GM12878 (cell line): ENCODE data around the gene C19orf73. TPM values are rescaled to one million over a fixed set of nuclear protein-coding genes. Genes with fewer than 3 reads are reported as not detected.

ENCODE experiments used
- ATAC-seq: fragments of 200-7000 bp; cut with Tn5 transposase; 3 replicates; pipeline ENCODE4 v1.9.1; 2020; ENCODE audit warnings: mild to moderate bottlenecking, moderate library complexity
- BruUV-seq: library from RNA; stranded (reverse); fragments of 400-500 nt; replicated peaks from 2 replicates; lab custom pipeline; 2021; lab: Mats Ljungman, UMichigan
- CTCF ChIA-PET: fragments of 300-600 bp; sonication (Branson Sonifier 250); formaldehyde crosslinking; extraction: SDS; loops from one replicate; lab custom pipeline; 2021; ENCODE audit warnings: inconsistent platforms; lab: Yijun Ruan, JAX
- POLR2A ChIA-PET: fragments of 350-600 bp; formaldehyde crosslinking; extraction: SDS; loops from one replicate; lab custom pipeline; 2021; ENCODE audit warnings: inconsistent platforms; lab: Charles Lee
- RAD21 ChIA-PET: fragments of 300-600 bp; sonication (Branson Sonifier 250); formaldehyde crosslinking; loops from one replicate; lab custom pipeline; 2023; ENCODE audit warnings: antibody characterized with exemption; ENCODE audit not compliant: unreplicated experiment; lab: Charles Lee
- SMC1A ChIA-PET: fragments of 300-600 bp; sonication (Branson Sonifier 250); formaldehyde crosslinking; loops from one replicate; lab custom pipeline; 2023; ENCODE audit not compliant: unreplicated experiment, uncharacterized antibody; lab: Charles Lee
- DNase-seq: peaks from one replicate; pipeline ENCODE4 v3.0.0-alpha.2; 2011; ENCODE audit warnings: low read depth, low spot score
- FAIRE-seq: peaks from 3 replicates; lab custom pipeline; 2011; peaks lifted over from hg19 to GRCh38; lab: Jason Lieb, UNC
- H2AFZ ChIP-seq: 2 replicates; pipeline ENCODE4 v1.6.0; 2011; ENCODE audit warnings: low read depth, low read length, control low read depth; ENCODE audit not compliant: control insufficient read depth
- H3K27ac ChIP-seq: 2 replicates; pipeline ENCODE4 v1.5.1; 2011; ENCODE audit warnings: control low read depth; ENCODE audit not compliant: control insufficient read depth, insufficient read depth
- H3K27me3 ChIP-seq, 2 experiments: replicated peaks in 1 of 2; 2 replicates each; pipeline versions ENCODE4 v1.6.0 to v1.6.1; 2011; ENCODE audit warnings: low read length in 1 of 2; ENCODE audit not compliant: control insufficient read depth in 2 of 2, insufficient read depth in 2 of 2
- H3K36me3 ChIP-seq, 2 experiments: 2 replicates each; pipeline ENCODE4 v1.5.1; 2011; ENCODE audit warnings: low read length in 1 of 2; ENCODE audit not compliant: control insufficient read depth in 2 of 2, insufficient read depth in 2 of 2
- H3K4me1 ChIP-seq: 2 replicates; pipeline ENCODE4 v1.6.1; 2011; ENCODE audit warnings: mild to moderate bottlenecking, low read length, moderate library complexity, mixed read lengths; ENCODE audit not compliant: control insufficient read depth, insufficient read depth
- H3K4me2 ChIP-seq: 2 replicates; pipeline ENCODE4 v1.6.0; 2011; ENCODE audit warnings: control low read depth; ENCODE audit not compliant: control insufficient read depth, insufficient read depth
- H3K4me3 ChIP-seq: fragments of 200-600 bp; sonication (generic); 2 replicates; pipeline ENCODE4 v1.5.1; 2016
- H3K79me2 ChIP-seq: 2 replicates; pipeline ENCODE4 v1.6.0; 2011; ENCODE audit warnings: low read length; ENCODE audit not compliant: control insufficient read depth, insufficient read depth
- H3K9ac ChIP-seq: 2 replicates; pipeline ENCODE4 v1.8.0; 2011; ENCODE audit warnings: low read length, control low read depth, mixed read lengths; ENCODE audit not compliant: control insufficient read depth, insufficient read depth
- H3K9me3 ChIP-seq: replicated peaks from 3 replicates; pipeline ENCODE4 v1.5.1; 2011; ENCODE audit warnings: mild to moderate bottlenecking, low read length; ENCODE audit not compliant: control insufficient read depth, insufficient read depth
- H4K20me1 ChIP-seq: 2 replicates; pipeline ENCODE4 v1.6.0; 2011; ENCODE audit not compliant: control insufficient read depth, insufficient read depth
- CTCF ChIP-seq, 3 experiments: IDR thresholded peaks in 2 of 3; conservative IDR thresholded peaks in 1 of 3; 2 replicates each; pipeline ENCODE4 v1.5.1; 2011; ENCODE audit warnings: low read depth in 3 of 3, low read length in 3 of 3, mild to moderate bottlenecking in 3 of 3, control low read depth in 2 of 3, moderate library complexity in 2 of 3, inconsistent platforms in 1 of 3, mixed read lengths in 1 of 3; ENCODE audit not compliant: control insufficient read depth in 2 of 3, insufficient read depth in 1 of 3; ENCODE audit errors: extremely low read depth in 1 of 3
- FOXM1 ChIP-seq: IDR thresholded peaks from 2 replicates; pipeline ENCODE4 v1.6.1; 2012; ENCODE audit warnings: low read depth, mild to moderate bottlenecking, inconsistent platforms, low read length, moderate library complexity
- HDGF ChIP-seq: fragments of 450-650 bp; IDR thresholded peaks from 2 replicates; pipeline ENCODE4 v1.6.1; 2016; ENCODE audit warnings: antibody characterized with exemption
- MTA3 ChIP-seq: IDR thresholded peaks from 2 replicates; pipeline ENCODE4 v1.6.1; 2012; ENCODE audit warnings: low read length, inconsistent platforms, borderline replicate concordance
- POLR2A ChIP-seq: IDR thresholded peaks from 2 replicates; pipeline ENCODE4 v1.6.1; 2011; ENCODE audit warnings: low read depth, mild to moderate bottlenecking, low read length
- RAD21 ChIP-seq: IDR thresholded peaks from 2 replicates; pipeline ENCODE4 v1.6.1; 2011; ENCODE audit warnings: mild to moderate bottlenecking, low read depth, low read length, moderate library complexity; ENCODE audit not compliant: insufficient read depth
- SMC3 ChIP-seq: IDR thresholded peaks from 2 replicates; pipeline ENCODE4 v1.6.1; 2011; ENCODE audit warnings: low read length, improper control_type of control experiment, borderline replicate concordance
- WGBS: methylation state at CpG from one replicate; pipeline ENCODE4 v1.1.6; 2016; ENCODE audit warnings: low lambda C conversion rate; ENCODE audit not compliant: insufficient replicate concordance, insufficient coverage; ENCODE audit errors: missing lambda C conversion rate; 5-methylcytosine and 5-hydroxymethylcytosine counted together
- in situ Hi-C: fragments of 300-500 bp; cut with MboI; formaldehyde crosslinking; loops from 9 replicates; pipeline ENCODE4 v1.14.3; 2018; ENCODE audit warnings: mixed read lengths
- intact Hi-C: fragments of 100-400 bp; cut with micrococcal nuclease; formaldehyde crosslinking; loops from one replicate; pipeline ENCODE4 v1.14.2; 2022; ENCODE audit not compliant: unreplicated experiment
- polyA plus RNA-seq, 11 experiments: library from polyadenylated mRNA; depleted of rRNA in 4 of 11; unstranded in 6 of 11; stranded (reverse) in 5 of 11; fragments of >200 nt; fragmentation: Nextera tagmentation in 4 of 11; fragmentation: Illumina TruSeq in 1 of 11; extraction: Ambion mirVana in 4 of 11; extraction: Trizol in 1 of 11; gene quantifications; 1 replicate in 1 of 11; 2 replicates in 10 of 11; pipeline versions ENCODE4 v1.2.1 to v1.2.3, GENCODE V29; 2011 to 2016; ENCODE audit warnings: inconsistent platforms in 2 of 11, missing spikeins in 2 of 11, low read depth in 1 of 11
- total RNA-seq, 4 experiments: library from RNA; depleted of rRNA in 3 of 4; stranded (reverse); fragments of >200 nt in 3 of 4; fragmentation: Illumina TruSeq in 1 of 4; extraction: Trizol in 1 of 4; gene quantifications; 2 replicates each; pipeline versions ENCODE4 v1.2.1 to v1.2.3, GENCODE V29; 2013 to 2021

C19orf73 gene
- total and polyA plus RNA-seq, 10 of the 15 experiments (the other 5 are each of a cell fraction or from before 2014, with no cell fraction given), result 0.20 to 2.0 (median 0.80) TPM

- Histone ChIP-seq H4K20me1 (no peaks in the 10 kb centered on the region), H3K27ac (no peak overlapping the region), H3K4me2 (no peak overlapping the region), H3K79me2 (no peaks in the 10 kb centered on the region), H3K4me1 (no peaks in the 10 kb centered on the region), H3K27me3 (no peaks in the 10 kb centered on the region), H3K9me3 (no peaks in the 10 kb centered on the region), H3K36me3 (peaks cover 7 to 50% of the 10 kb centered on the region in 2 experiments), H3K9ac (no peak overlapping the region), H2AFZ (no peak overlapping the region), H3K4me3 (no peak overlapping the region)
- FAIRE-seq (peak; percentile 86), ATAC-seq (peak; percentile 83), DNase-seq (no peak)
- in situ Hi-C loops (no loop called here), intact Hi-C loops (no loop called here)
- ChIA-PET POLR2A (no interaction called here), RAD21 (interaction anchor here (0.6 to 1.6 kb wide), 3 partner anchors 9 to 327 kb away, joined by 3 to 4 read pairs (median 3); no protein-coding TSS in a partner anchor), SMC1A (interaction anchor here (0.5 to 1.6 kb wide), 4 partner anchors 9 to 134 kb away, joined by 3 to 6 read pairs (median 4); no protein-coding TSS in a partner anchor), CTCF (interaction anchor here (0.7 to 2.5 kb wide), 19 partner anchors 8 to 264 kb away, joined by 3 to 31 read pairs (median 4); partner anchors contain the start of genes CGB7 and LIN7B)
- WGBS, result 66% methylated on average over 12 of the region's 12 CpGs
- no TSS peak for BruUV-seq
- peak; percentile 58 for TF ChIP-seq POLR2A
- peak; percentile 67 to 88 (median 83) for TF ChIP-seq CTCF (IDR thresholded peaks at IDR 0.05 in 2 of 3, conservative IDR thresholded peaks at IDR 0.05 in 1 of 3; ENCODE audit: control insufficient read depth in 2 of 3, extremely low read depth in 1 of 3, insufficient read depth in 1 of 3, low read depth in 3 of 3, low read length in 3 of 3)
- 0 out of 2 replicates have a peak, but pooled peaks have one; percentile 19 for TF ChIP-seq RAD21
- no peak for TF ChIP-seq MTA3
- TF ChIP-seq HDGF, result 0 out of 2 replicates have a peak, but pooled peaks have one; percentile 16
- peak; percentile 35; the same call in 1 of the 2 replicates for TF ChIP-seq SMC3
- TF ChIP-seq FOXM1, result no peak
These were observed 12.3 kb downstream of the C19orf73 start for GRCh38 chr19:49106648-49107135.
